Measurements from ENCODE around the gene WFDC12.

Gene WFDC12

DNA sequence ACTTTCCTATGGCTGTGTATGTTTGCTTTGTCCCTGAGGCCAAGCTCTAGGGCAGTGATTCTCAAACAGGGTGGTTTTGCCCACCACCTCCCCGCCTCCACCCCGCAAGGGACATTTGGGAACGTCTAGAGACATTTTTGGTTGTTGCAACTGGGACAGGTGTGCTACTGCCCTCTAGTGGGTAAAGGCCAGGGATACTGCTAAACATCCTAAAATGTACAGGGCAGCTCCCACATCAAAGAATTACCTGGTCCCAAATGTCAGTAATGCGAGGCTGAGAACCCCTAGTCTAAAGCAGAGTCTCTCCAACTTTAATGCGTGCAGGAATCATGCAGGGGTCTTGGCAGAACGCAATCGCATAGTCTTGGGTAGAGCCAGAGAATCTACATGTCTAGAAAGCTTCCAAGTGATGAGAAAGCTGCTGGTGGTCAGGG, 28.4 kb downstream of the WFDC12 start:
- peak; percentile 75 for DNase-seq (ENCODE audit: low spot score)
- TF ChIP-seq, protein P1, sequence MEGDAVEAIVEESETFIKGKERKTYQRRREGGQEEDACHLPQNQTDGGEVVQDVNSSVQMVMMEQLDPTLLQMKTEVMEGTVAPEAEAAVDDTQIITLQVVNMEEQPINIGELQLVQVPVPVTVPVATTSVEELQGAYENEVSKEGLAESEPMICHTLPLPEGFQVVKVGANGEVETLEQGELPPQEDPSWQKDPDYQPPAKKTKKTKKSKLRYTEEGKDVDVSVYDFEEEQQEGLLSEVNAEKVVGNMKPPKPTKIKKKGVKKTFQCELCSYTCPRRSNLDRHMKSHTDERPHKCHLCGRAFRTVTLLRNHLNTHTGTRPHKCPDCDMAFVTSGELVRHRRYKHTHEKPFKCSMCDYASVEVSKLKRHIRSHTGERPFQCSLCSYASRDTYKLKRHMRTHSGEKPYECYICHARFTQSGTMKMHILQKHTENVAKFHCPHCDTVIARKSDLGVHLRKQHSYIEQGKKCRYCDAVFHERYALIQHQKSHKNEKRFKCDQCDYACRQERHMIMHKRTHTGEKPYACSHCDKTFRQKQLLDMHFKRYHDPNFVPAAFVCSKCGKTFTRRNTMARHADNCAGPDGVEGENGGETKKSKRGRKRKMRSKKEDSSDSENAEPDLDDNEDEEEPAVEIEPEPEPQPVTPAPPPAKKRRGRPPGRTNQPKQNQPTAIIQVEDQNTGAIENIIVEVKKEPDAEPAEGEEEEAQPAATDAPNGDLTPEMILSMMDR (IDR thresholded peaks at IDR 0.05; ENCODE audit: extremely low read depth, insufficient read depth, missing control alignments), result peak; percentile 76
- in situ Hi-C loops (cut with MboI; ENCODE audit: low pct_unique_long_range_greater_than_20kb, low sequenced_read_pairs, unreplicated experiment), result no loop called here

DNA sequence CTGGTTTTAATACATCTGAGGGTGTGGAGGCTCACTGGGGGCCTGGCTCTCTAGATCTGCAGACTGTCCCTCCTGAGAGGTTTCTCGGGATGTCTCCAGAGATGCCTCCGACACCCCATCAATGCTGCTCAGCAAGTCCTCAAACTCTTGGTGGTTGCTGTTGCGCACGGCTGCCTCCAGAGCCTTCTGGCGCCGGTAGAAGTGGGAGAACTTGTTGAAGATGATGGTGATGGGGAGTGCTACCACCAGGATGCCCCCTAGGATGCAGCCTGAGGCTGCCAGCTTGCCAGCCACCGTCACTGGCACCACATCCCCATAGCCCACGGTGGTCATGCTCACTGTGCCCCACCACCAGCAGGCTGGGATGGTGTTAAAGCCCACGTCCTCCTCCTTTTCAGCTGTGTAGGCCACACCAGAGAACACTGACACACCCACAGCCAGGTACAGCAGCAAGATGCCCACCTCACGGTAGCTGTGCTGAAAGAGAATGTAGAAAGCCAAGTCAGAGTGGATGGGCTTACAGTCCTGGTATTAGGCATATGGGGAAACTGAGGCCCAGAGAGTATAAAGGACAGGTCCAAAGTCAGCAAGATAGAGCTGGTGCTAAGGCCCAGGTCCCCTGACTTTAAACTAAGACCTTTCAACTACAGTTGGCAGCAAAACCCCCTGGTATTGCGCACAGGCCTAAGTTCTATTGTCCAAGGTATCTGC, 29.2 kb downstream of the WFDC12 start:
- in situ Hi-C loops (cut with MboI; ENCODE audit: low pct_unique_long_range_greater_than_20kb, low sequenced_read_pairs, unreplicated experiment), result loop anchor here (5.0 kb wide), 1 partner anchor 53 kb away; no protein-coding TSS in a partner anchor
- TF ChIP-seq, protein P1 (IDR thresholded peaks at IDR 0.05; ENCODE audit: extremely low read depth, insufficient read depth, missing control alignments), result no peak
- no peak for DNase-seq (ENCODE audit: low spot score)

DNA sequence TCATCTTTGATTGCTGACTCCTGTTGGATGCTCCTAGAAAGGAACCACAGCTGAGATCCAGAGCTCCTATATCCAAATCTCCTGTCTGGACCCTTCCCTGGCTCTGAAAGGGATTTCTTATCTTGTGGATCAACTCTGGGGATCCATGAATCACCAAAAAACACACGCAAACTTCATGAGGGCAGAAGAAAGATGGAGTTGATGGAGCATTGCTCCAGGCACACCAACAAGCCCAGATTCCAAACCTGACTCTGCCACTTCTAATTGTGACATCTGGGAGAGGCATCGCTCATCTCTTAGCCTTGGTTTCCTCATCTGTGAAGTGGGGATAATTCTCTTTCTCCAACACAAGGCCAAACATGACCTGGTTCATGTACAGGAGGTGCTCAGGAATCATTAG, 30.1 kb downstream of the WFDC12 start:
- in situ Hi-C loops (cut with MboI; ENCODE audit: low pct_unique_long_range_greater_than_20kb, low sequenced_read_pairs, unreplicated experiment), result loop anchor here (5.0 kb wide), 1 partner anchor 52 kb away; no protein-coding TSS in a partner anchor
- TF ChIP-seq, protein P1 (IDR thresholded peaks at IDR 0.05; ENCODE audit: extremely low read depth, insufficient read depth, missing control alignments), result no peak
- no peak for DNase-seq (ENCODE audit: low spot score)

DNA sequence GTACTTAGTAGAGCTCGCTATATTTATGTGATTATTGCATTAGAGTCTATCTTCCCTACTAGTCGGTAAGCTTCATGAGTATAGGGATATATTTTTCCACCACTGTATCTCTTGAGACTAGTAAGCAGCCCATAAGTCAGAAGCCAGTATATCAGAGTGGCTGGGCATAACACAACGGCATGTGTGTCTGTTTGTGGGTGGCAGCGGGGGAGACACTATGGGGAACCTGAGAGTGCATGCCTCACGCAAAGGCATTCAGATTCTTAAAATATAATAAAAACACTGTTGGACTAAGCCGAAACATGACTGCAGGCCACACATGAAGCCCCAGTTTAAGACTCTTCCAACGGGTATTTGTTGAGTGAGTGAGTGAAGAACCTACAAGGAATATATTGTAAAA, 31.4 kb downstream of the WFDC12 start:
- no peak for DNase-seq (ENCODE audit: low spot score)
- in situ Hi-C loops (cut with MboI; ENCODE audit: low pct_unique_long_range_greater_than_20kb, low sequenced_read_pairs, unreplicated experiment), result loop anchor here (5.0 kb wide), 1 partner anchor 51 kb away; no protein-coding TSS in a partner anchor
- TF ChIP-seq, protein P1 (IDR thresholded peaks at IDR 0.05; ENCODE audit: extremely low read depth, insufficient read depth, missing control alignments), result no peak

DNA sequence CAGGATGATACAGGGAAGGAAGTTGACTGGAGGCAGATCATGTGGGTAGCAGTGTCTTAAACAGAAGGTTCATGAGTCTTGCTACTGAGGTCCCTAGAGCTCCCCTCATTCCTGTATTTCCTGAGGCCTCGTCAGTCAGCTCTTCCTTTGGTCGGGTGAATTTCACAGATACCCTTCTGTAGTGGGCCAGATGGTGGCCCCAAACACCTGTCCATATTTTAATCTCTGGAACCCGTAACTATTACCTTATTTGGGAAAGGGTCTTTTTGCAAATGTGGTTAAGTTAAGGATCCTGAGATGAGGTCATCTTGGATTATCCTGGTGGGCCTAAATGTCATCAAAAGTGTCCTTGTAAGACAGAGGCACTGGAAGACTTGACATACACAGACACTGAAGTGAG, 32.9 kb downstream of the WFDC12 start:
- TF ChIP-seq, protein P1 (IDR thresholded peaks at IDR 0.05; ENCODE audit: extremely low read depth, insufficient read depth, missing control alignments), result no peak
- in situ Hi-C loops (cut with MboI; ENCODE audit: low pct_unique_long_range_greater_than_20kb, low sequenced_read_pairs, unreplicated experiment), result loop anchor here (5.0 kb wide), 1 partner anchor 49 kb away; no protein-coding TSS in a partner anchor
- no peak for DNase-seq (ENCODE audit: low spot score)

DNA sequence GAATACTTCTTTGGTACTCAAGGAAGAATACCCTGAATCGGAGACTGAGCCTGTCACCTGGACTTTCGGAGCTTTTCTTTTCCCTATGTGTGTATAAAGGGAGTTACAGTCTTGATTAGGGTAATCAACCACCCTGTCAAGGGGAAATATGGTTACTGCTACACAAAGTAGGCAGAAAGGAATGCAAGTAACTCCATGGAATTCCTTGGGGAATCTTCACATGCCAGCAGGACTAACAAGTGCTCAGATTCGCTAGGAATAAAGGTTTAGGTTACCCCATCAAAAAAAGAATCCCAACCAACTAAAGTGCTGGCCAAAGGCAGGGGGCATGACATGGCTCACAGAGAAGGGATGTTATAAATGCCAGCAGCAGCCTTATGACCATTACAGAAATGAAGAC, 33.8 kb downstream of the WFDC12 start:
- in situ Hi-C loops (cut with MboI; ENCODE audit: low pct_unique_long_range_greater_than_20kb, low sequenced_read_pairs, unreplicated experiment), result loop anchor here (5.0 kb wide), 1 partner anchor 48 kb away; no protein-coding TSS in a partner anchor
- TF ChIP-seq, protein P1 (IDR thresholded peaks at IDR 0.05; ENCODE audit: extremely low read depth, insufficient read depth, missing control alignments), result no peak
- no peak for DNase-seq (ENCODE audit: low spot score)

All from GM13977 (cell line).